Lower leg skin (tissue), 4 donors: ENCODE measurements around the gene AHRR. TPM values are rescaled to one million over a fixed set of nuclear protein-coding genes. Genes with fewer than 3 reads are reported as not detected.

Experiments
- DNase-seq, 2 donors: peaks; one replicate each; pipeline ENCODE4 v3.0.0-alpha.2; 2019; ENCODE audit warnings: low spot score in 2 of 2
- H3K4me3 ChIP-seq: fragments of 200-600 bp; sonication (generic); 2 replicates; pipeline ENCODE4 v1.5.1; 2017; ENCODE audit warnings: mild to moderate bottlenecking, low read depth; ENCODE audit not compliant: poor library complexity, severe bottlenecking
- POLR2A ChIP-seq, 2 donors: fragments of 450-650 bp; IDR thresholded peaks; one replicate each; pipeline ENCODE4 v1.6.1; 2016 to 2017; ENCODE audit warnings: antibody characterized with exemption in 2 of 2, mild to moderate bottlenecking in 1 of 2, moderate library complexity in 1 of 2
- WGBS, 2 donors: methylation state at CpG; one replicate each; pipeline ENCODE4 v1.1.5; 2018; 5-methylcytosine and 5-hydroxymethylcytosine counted together
- intact Hi-C: fragments of 100-400 bp; cut with DNase I; formaldehyde crosslinking; loops from one replicate; pipeline ENCODE4 v1.15.0; 2023; ENCODE audit warnings: low total_unique reads
- total RNA-seq, 4 donors: library from RNA; depleted of rRNA; stranded (reverse); fragments of >200 nt; gene quantifications; one replicate each; pipeline ENCODE4 v1.1.0, GENCODE V29; 2016
- TF ChIP-seq, protein P1 (sequence below), 3 donors: fragments of 450-650 bp; IDR thresholded peaks; one replicate each; pipeline ENCODE4 v1.5.1; 2016; ENCODE audit warnings: antibody characterized with exemption in 3 of 3, mild to moderate bottlenecking in 3 of 3, moderate library complexity in 2 of 3

Gene AHRR
- total RNA-seq, 4 donors from 2014 or later: 3.6 to 19.6 (median 6.0) TPM

DNA sequence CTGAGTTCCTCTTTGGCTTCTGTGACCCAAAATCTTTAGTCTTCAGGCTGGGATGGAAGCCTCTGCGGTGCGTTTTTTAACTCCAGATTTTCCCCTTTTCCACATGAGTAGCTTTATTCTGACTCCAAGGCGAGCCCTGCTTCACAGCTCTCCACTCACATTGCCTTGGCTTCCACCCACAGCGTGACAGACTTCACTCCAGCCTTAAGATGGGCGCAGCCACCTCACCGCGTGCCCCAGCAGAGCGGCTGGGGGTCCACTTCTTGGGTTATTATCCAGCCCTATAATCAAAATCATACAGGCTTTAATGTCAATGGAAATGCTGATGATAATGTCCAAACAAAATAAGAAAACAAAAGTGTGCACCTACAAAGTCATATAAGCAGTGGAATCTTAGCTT lies 122.7 kb downstream of the AHRR start:
- 68 to 70% methylated on average over 8 of the region's 8 CpGs for WGBS, 2 donors
- H3K4me3 ChIP-seq: no peak overlapping the region
- intact Hi-C loops: no loop called here
- no peak for DNase-seq
- TF ChIP-seq, protein P1, sequence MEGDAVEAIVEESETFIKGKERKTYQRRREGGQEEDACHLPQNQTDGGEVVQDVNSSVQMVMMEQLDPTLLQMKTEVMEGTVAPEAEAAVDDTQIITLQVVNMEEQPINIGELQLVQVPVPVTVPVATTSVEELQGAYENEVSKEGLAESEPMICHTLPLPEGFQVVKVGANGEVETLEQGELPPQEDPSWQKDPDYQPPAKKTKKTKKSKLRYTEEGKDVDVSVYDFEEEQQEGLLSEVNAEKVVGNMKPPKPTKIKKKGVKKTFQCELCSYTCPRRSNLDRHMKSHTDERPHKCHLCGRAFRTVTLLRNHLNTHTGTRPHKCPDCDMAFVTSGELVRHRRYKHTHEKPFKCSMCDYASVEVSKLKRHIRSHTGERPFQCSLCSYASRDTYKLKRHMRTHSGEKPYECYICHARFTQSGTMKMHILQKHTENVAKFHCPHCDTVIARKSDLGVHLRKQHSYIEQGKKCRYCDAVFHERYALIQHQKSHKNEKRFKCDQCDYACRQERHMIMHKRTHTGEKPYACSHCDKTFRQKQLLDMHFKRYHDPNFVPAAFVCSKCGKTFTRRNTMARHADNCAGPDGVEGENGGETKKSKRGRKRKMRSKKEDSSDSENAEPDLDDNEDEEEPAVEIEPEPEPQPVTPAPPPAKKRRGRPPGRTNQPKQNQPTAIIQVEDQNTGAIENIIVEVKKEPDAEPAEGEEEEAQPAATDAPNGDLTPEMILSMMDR (IDR thresholded peaks at IDR 0.05): no peak
- no peak for TF ChIP-seq POLR2A (IDR thresholded peaks at IDR 0.05)

DNA sequence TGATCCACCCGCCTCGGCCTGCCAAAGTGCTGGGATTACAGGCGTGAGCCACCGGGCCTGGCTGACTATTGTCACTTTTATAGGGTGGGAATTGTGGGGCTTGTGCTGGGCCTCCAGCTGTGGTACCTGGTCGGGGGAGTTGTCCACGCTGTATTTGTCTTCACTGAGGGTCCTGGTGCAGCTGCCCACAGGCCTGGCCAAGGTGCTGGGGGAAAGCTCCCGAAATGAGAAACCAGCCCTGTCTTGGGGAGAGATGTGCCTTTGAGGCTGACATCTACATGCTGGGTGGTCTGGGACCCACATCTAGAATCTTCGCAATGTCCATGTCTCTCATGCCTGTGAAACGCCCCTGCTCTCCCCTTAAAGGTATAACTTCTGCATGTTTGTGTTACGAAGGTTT lies 124.1 kb downstream of the AHRR start:
- DNase-seq: peak in 1 of 2 donors; percentile 52
- 91 to 95% methylated on average over 10 of the region's 10 CpGs for WGBS, 2 donors
- intact Hi-C loops: no loop called here
- H3K4me3 ChIP-seq: no peak overlapping the region
- TF ChIP-seq, protein P1 (IDR thresholded peaks at IDR 0.05): no peak
- no peak for TF ChIP-seq POLR2A (IDR thresholded peaks at IDR 0.05)

DNA sequence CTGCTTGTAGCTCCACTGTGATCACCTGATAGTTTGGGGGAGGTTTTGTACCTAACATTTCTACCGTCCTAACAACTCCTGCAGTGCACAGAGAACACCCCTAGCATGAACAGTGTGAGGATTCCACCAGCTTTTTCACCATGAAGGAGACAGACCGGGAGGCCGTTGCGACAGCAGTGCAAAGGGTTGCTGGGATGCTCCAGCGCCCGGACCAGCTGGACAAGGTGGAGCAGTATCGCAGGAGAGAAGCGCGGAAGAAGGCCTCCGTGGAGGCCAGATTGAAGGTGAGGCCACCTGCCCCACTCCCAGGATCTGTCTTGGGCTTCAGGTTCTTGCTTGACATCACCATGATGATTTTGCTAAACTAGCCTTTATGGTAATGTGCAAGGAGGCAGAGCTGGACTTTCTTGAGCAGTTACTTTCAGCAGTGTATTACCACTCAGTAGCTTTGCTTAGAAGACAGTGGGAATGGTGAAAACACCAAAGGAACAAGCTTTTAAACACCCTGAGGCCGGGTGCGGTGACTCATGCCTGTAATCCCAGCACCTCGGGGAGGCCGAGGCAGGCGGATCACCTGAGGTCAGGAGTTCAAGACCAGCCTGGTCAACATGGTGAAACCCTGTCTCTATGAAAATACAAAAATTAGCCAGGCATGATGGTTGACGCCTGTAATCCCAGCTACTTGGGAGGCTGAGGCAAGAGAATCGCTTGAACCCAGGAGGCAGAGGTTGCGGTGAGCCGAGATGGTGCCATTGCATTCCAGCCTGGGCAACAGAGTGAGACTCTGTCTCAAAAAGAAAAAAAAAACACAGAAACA lies 124.8 kb downstream of the AHRR start:
- 79 to 84% methylated on average over 19 of the region's 19 CpGs for WGBS, 2 donors
- TF ChIP-seq, protein P1 (IDR thresholded peaks at IDR 0.05): no peak
- no peak for TF ChIP-seq POLR2A (IDR thresholded peaks at IDR 0.05)

DNA sequence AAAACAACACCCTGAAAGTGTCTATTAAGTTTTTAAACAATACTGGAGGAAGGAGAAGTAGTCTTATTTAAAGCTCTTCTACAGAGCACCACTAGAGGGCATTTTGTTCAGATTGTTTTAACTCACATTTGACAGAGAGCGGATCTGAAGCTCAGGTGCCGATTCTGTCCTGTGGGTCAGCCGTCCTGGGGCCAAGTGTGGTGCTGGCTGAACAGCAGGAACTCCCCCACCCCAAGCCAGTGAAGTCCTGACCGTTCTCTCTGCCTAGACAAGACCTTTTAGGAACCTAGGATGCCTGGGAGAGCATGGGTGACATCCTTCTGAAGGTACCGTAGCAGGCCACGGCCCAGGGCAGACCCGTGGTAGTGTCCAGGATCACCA lies 125.4 kb downstream of the AHRR start:
- intact Hi-C loops: no loop called here
- TF ChIP-seq POLR2A (IDR thresholded peaks at IDR 0.05): no peak
- TF ChIP-seq, protein P1 (IDR thresholded peaks at IDR 0.05): no peak
- peak in 1 of 2 donors; percentile 72 for DNase-seq
- WGBS, 2 donors: 51% methylated on average over 7 of the region's 7 CpGs
- no peak overlapping the region for H3K4me3 ChIP-seq

More for the DNA sequence above, 124.8 kb downstream of the AHRR start:
- peak in 1 of 2 donors; percentile 79 for DNase-seq
- intact Hi-C loops: no loop called here
- H3K4me3 ChIP-seq: no peak overlapping the region

DNA sequence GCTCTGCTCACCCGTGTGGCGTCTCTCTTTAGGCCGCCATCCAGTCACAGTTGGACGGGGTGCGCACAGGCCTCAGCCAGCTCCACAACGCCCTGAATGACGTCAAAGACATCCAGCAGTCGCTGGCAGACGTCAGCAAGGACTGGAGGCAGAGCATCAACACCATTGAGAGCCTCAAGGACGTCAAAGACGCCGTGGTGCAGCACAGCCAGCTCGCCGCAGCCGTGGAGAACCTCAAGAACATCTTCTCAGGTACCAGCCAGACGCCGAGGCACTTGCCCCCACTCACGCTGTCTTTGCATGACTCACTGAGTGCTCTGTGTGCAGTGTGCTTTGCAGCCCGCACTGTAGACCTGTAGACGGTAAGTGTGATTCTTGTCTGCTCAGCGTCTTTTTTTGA lies 126.0 kb downstream of the AHRR start:
- TF ChIP-seq POLR2A (IDR thresholded peaks at IDR 0.05): no peak
- TF ChIP-seq, protein P1 (IDR thresholded peaks at IDR 0.05): no peak
- intact Hi-C loops: no loop called here
- peak in 1 of 2 donors; percentile 79 for DNase-seq

More for the DNA sequence above, 126.0 kb downstream of the AHRR start:
- no peak overlapping the region for H3K4me3 ChIP-seq
- 83 to 91% methylated on average over 21 of the region's 21 CpGs for WGBS, 2 donors
